Ascending aorta (tissue), 2 donors: ENCODE measurements around the gene KLK12. TPM values are rescaled to one million over a fixed set of nuclear protein-coding genes. Genes with fewer than 3 reads are reported as not detected.

ENCODE experiments used
- DNase-seq, 2 donors: peaks; one replicate each; pipeline ENCODE4 v3.0.0-alpha.2; 2019; ENCODE audit warnings: low spot score in 2 of 2
- H3K27ac ChIP-seq, 2 donors: fragments of 200-600 bp; sonication (generic); one replicate each; pipeline ENCODE4 v1.5.1; 2016 to 2017; ENCODE audit warnings: mild to moderate bottlenecking in 1 of 2
- H3K27me3 ChIP-seq: fragments of 200-600 bp; sonication (generic); one replicate; pipeline ENCODE4 v1.5.1; 2017
- H3K36me3 ChIP-seq, 2 donors: fragments of 200-600 bp; sonication (generic); one replicate each; pipeline ENCODE4 v1.5.1; 2016
- H3K4me1 ChIP-seq, 2 donors: fragments of 200-600 bp; sonication (generic); one replicate each; pipeline ENCODE4 v1.5.1; 2016 to 2017; ENCODE audit warnings: mild to moderate bottlenecking in 1 of 2
- H3K4me3 ChIP-seq, 2 donors: fragments of 200-600 bp; sonication (generic); one replicate each; pipeline ENCODE4 v1.5.1; 2016 to 2017; ENCODE audit warnings: mild to moderate bottlenecking in 1 of 2
- H3K9me3 ChIP-seq, 2 donors: fragments of 200-600 bp; sonication (generic); one replicate each; pipeline ENCODE4 v1.5.1; 2016
- intact Hi-C: fragments of 100-400 bp; cut with DNase I; formaldehyde crosslinking; loops from one replicate; pipeline ENCODE4 v1.15.1; 2023
- total RNA-seq: library from RNA; depleted of rRNA; stranded (reverse); fragments of >200 nt; gene quantifications from one replicate; pipeline ENCODE4 v1.1.0, GENCODE V29; 2016
- TF ChIP-seq, protein P1 (sequence below), 3 experiments: fragments of 200-600 bp in 2 of 3; fragments of 450-650 bp in 1 of 3; sonication (generic) in 2 of 3; IDR thresholded peaks; one replicate each; pipeline ENCODE4 v1.5.1; 2016 to 2019; ENCODE audit warnings: antibody characterized with exemption in 3 of 3, mild to moderate bottlenecking in 1 of 3, moderate library complexity in 1 of 3

The KLK12 gene
- total RNA-seq, 1 donor from 2014 or later: not detected

DNA sequence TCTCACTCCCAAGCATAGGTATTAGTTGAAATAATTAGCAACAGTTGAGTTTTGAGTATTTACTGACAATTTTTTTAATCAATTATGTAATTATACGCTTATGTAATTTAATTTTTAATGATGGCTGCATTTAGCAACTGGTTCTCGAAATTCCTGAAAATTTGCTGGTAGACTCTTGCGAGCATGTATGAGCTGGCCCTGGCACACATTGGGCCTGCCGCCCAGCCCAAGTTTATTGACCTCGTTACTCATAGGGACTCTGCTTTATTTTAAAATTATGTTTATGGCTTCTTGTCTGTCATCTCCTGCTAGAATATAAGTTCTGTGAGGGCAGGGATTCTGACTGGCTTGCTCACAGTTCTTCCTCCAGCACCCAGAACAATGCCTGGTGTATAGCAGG, 41.2 kb upstream of the KLK12 start:
- H3K4me1 ChIP-seq: no peaks in the 10 kb centered on the region
- H3K27ac ChIP-seq: no peak overlapping the region
- intact Hi-C loops: no loop called here
- H3K9me3 ChIP-seq: peaks cover 0 to 16% of the 10 kb centered on the region in 2 donors
- no peak overlapping the region for H3K4me3 ChIP-seq
- TF ChIP-seq, protein P1, sequence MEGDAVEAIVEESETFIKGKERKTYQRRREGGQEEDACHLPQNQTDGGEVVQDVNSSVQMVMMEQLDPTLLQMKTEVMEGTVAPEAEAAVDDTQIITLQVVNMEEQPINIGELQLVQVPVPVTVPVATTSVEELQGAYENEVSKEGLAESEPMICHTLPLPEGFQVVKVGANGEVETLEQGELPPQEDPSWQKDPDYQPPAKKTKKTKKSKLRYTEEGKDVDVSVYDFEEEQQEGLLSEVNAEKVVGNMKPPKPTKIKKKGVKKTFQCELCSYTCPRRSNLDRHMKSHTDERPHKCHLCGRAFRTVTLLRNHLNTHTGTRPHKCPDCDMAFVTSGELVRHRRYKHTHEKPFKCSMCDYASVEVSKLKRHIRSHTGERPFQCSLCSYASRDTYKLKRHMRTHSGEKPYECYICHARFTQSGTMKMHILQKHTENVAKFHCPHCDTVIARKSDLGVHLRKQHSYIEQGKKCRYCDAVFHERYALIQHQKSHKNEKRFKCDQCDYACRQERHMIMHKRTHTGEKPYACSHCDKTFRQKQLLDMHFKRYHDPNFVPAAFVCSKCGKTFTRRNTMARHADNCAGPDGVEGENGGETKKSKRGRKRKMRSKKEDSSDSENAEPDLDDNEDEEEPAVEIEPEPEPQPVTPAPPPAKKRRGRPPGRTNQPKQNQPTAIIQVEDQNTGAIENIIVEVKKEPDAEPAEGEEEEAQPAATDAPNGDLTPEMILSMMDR (IDR thresholded peaks at IDR 0.05): no peak
- DNase-seq: no peak
- no peaks in the 10 kb centered on the region for H3K36me3 ChIP-seq
- no peaks in the 10 kb centered on the region for H3K27me3 ChIP-seq

DNA sequence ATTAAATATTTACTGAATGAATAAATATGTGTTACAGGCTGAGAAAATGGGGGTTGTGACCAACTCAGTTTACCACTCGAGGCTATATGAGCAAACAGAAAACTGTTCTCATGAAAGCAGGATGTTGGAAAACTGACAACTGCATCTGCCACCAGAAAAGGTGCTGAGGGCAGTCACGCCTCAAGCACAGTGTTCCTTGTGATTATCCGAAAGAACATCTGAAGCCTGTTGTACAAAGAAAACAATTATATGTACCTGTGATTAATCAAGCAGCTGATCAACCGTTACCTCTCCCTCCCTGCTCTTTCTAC, 36.2 kb upstream of the KLK12 start:
- Histone ChIP-seq H3K36me3 (no peaks in the 10 kb centered on the region), H3K27me3 (no peaks in the 10 kb centered on the region), H3K9me3 (peaks cover 0 to 16% of the 10 kb centered on the region in 2 donors), H3K4me3 (no peak overlapping the region), H3K27ac (no peak overlapping the region), H3K4me1 (no peaks in the 10 kb centered on the region)
- intact Hi-C loops: no loop called here
- DNase-seq: no peak
- TF ChIP-seq, protein P1 (IDR thresholded peaks at IDR 0.05): no peak

DNA sequence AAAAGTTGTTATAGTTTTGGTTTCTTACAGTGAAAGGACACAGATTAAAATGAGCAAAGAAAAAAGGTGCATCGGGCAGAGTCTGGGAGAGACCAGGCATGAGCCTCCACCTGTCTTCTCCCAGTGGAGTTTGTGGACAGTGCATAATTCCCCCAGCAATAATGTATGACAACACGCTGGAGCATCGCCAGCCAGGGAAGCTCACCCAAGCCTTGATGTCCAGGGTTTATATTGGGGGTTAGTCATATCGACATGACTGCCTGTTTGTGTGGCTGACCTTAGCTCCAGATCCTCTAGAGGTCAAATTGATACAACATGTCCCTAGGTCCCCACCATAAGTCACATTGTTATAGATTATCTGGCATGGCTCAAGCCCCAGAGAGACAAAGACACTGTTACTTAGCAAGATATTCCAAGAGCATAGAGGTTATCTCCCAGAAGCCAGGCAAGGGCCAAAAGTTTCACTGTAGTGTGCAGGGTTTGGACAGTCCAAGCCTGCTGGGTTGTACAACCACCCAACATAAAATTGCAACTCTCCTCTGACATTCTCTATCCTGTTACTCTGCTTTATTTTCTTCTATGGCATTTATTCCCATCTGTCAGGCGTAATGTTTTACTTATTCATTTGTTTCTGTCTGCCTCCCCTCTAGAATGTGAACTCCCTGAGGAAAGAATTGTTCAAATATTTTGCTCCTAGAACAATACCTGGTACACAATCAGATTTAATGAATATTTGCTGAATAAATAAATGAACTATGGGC, 35.7 kb upstream of the KLK12 start:
- H3K27ac ChIP-seq: no peak overlapping the region
- intact Hi-C loops: no loop called here
- H3K9me3 ChIP-seq: peaks cover 0 to 16% of the 10 kb centered on the region in 2 donors
- H3K4me1 ChIP-seq: no peaks in the 10 kb centered on the region
- no peak for DNase-seq
- no peaks in the 10 kb centered on the region for H3K27me3 ChIP-seq
- no peaks in the 10 kb centered on the region for H3K36me3 ChIP-seq
- TF ChIP-seq, protein P1 (IDR thresholded peaks at IDR 0.05): no peak
- no peak overlapping the region for H3K4me3 ChIP-seq

DNA sequence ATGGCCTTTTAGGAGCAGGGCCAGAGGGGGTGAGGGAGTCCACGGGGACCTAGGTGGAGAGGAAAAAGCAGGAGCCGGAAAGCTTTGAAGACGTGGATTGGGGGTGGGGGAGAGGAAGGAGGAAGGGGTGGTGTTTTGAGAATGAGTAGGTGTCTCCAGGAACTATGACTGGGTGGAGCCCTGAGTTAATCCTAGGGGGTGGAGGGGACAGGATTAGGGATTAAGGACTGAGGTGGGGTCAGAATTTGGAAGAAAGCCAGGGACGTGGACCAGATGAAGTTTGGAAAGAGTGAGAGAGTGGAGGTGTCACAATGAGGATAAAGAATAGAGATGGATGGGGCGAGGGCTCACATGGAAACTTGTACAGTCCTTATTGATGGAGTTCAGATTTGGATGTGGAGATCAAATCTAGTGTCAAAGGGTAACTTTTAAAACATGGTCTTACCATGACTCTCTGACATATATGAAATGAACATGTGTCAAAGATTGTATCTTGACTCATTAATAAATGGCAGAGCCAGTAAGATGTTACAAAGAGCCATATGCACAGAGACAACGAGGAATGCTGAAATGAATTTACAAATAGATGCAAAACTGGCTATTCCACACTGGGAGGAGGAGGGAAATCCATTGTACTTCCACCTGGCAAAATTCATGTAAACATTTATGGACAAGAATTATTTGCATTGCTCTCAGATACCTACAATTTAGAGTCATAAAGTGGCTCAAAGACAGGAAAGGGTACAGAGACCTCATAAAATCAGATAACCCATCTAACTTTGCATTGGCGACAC, 31.8 kb upstream of the KLK12 start:
- Histone ChIP-seq H3K4me3 (no peak overlapping the region), H3K36me3 (no peaks in the 10 kb centered on the region), H3K9me3 (no peaks in the 10 kb centered on the region), H3K27ac (no peak overlapping the region), H3K4me1 (no peaks in the 10 kb centered on the region), H3K27me3 (no peaks in the 10 kb centered on the region)
- no peak for DNase-seq
- intact Hi-C loops: no loop called here
- TF ChIP-seq, protein P1 (IDR thresholded peaks at IDR 0.05): no peak

DNA sequence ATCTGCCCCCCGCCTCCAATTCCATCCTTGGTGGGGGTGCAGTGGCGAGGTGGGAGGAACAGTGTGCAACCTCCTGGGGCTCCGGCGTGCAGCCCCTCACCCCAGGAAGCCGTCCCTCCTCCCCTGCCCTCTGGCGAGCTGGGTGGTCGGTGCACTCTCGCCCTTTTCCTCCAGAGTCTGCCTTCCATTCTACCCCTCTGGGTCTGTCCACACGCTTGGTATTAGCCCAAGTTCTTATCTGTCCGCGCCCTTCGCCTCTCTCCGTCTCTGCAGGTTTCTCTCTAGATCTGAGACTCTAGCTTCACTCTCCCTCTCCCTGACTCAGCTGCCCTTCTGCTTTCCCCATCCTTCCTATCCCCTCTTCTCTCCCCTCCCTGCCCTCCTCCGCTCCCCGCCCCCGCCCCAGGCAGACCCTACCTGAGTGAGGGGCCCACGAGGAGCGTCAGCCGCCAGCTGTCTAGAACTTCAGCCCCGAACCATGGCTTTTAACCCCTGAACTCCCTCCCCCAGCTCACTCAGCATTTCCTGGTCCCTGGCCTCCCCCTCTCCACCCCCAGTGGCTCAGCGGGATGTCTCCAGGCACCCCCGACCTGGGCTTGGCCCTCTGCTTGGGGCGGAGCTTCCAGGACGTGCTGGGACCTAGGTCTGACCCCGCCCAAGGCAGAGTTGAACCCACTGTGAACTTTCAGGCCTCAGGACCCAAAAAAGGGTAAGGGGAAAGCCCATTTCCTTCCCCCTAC, 30.6 kb upstream of the KLK12 start:
- Histone ChIP-seq H3K9me3 (no peaks in the 10 kb centered on the region), H3K27ac (no peak overlapping the region), H3K4me1 (no peaks in the 10 kb centered on the region), H3K36me3 (no peaks in the 10 kb centered on the region), H3K4me3 (no peak overlapping the region), H3K27me3 (no peaks in the 10 kb centered on the region)
- DNase-seq: no peak
- intact Hi-C loops: no loop called here
- TF ChIP-seq, protein P1 (IDR thresholded peaks at IDR 0.05): no peak
